ENCODE measurements around the gene PLCB1.
"Not testable (repeated sequence)": the region's sequence is repeated elsewhere in the genome, so short reads cannot be mapped to it uniquely, and the experiment has no call there.

PLCB1 gene

DNA sequence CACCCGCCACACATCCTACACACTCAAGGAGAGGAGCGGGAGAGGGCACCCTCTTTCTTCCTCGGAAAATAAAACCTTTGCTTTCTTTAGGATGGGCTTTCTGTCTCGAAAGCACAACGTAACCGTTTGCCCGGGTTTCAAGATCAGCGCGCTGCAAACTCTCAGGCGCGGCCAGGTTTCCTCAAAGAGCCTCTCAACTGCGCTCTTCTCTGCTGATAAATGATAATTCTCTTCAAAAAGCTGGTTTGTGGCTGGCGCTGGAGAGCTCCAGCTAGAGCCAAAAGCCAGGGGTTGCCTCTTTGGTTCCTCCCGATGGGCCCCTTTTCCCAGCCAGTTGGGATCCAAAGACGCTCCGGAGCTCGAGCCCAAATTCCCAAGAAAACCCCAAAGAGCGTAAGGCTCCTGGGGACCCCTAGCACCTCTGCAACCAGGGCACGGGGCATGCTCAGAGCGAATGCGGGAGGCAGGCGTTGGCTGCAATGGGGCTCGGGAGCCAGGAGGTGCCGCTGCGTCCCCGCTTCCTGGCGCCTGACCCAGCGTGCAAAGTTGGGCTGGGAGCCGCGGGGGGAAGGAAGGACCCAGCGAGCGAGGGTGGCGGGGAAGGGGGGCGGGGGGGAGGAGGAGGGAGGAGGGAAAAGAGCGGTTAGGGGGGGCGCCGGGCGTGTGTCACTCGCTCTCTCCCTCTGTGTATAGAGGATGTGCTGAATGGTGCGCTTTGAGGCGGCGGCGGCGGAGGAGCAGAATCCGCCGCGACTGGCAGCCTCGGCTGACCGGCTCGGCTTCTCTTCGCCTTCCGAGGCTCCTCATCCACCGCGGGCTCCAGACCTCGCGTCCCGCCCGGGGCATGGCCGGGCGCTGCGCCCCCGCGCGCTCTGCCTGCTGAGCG lies at the start of gene PLCB1:
PLCB1 (plus strand) TSS at position 669 of the 886 bp plus-strand sequence. CDS start 386 bp downstream, outside the sequence.
- DNase-seq, result peak; percentile 9 to 64 (median 38)

DNA sequence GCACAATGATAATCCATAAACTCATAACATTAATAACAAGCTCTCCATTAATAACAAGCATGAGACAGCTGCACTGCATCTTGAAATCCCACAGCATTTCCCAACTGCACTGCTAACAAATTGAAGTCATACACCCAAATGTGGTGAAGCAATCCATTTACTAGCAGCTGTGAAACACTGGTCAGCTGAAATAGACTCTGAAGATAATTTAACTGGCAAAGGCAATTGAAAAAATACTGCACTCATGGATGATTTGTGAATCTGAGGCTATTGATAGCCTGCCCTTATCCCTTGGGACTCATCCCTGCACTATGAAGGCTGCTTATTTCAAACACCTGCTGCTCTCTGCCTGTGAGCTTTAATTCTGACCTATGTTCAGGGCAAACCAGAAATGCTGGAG lies 49.1 kb upstream of the PLCB1 start:
- DNase-seq, result no peak

GRCh38 chr20:8089668-8090067 lies 42.4 kb upstream of the PLCB1 start:
- DNase-seq, result no peak

GRCh38 chr20:8094415-8094818 lies 37.6 kb upstream of the PLCB1 start:
- no peak for DNase-seq

- no peak for DNase-seq
Observed at GRCh38 chr20:8094850-8095249, 37.2 kb upstream of the PLCB1 start.

DNA sequence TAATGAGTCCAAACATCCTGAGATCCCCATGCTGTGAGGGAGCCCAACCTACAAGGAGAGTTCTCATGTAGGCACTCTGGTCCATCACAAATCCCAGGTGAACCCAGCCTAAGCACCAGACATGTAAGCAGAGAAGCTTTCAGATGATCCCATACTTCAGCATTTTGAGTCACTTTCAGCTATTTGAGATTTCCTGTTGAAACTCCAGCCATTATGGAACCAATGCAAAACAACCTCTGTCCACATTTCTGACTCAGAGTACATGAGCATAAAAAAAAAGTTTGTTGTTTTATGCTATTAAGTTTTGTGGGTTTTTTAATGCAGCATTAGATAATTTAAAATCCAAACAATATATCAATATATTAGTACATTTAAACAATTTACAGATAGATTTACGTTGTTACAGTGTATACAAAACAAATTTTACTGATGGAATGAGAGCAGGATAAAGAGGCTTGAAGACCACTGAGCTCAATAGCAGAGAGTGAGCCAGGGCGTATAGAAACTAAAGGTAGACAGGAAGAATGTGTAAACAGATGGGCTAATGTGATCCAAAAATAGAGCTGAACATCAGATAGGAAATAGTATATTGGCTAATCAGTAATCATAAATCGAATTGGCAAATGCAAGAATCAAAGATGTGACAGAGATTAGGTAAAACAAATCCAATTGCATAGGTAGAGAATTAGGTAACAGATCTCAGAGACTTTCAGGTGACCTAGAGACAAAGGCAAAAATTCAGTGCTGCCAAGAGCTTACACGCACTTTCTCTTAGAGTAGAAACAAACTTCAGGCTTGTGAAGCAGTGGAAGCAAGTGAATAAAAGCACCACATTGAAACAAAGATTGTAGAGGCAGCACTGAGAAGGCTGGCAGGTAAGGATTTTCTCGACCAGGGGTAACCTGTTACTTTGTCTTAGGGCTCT lies 36.2 kb upstream of the PLCB1 start:
- no peak for DNase-seq

DNA sequence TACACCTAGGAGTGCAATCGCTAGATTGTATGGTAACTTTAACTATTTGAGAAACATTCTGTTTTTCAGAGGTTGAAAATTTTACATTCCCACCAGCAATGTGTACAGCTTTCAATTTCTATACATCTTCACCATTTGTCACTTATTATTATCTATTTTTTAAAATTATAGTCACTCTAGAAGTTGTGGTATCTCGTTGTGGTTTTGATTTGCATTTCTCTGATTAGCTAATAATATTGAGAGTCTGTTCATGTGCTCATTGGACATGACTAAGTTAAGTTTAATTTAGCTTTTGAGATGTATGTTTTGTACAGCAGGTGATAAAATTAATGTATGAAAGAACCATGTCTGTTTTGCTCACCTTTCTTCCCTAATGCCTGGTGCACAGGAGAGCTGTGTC lies 34.8 kb upstream of the PLCB1 start:
- DNase-seq, result no peak

- DNase-seq, result no peak
Observed at GRCh38 chr20:8104252-8104651, 27.8 kb upstream of the PLCB1 start.

GRCh38 chr20:8114612-8115011 lies 17.5 kb upstream of the PLCB1 start:
- not testable (repeated sequence) for DNase-seq

- DNase-seq, result no peak
Observed at GRCh38 chr20:8115436-8115835, 16.6 kb upstream of the PLCB1 start.

DNA sequence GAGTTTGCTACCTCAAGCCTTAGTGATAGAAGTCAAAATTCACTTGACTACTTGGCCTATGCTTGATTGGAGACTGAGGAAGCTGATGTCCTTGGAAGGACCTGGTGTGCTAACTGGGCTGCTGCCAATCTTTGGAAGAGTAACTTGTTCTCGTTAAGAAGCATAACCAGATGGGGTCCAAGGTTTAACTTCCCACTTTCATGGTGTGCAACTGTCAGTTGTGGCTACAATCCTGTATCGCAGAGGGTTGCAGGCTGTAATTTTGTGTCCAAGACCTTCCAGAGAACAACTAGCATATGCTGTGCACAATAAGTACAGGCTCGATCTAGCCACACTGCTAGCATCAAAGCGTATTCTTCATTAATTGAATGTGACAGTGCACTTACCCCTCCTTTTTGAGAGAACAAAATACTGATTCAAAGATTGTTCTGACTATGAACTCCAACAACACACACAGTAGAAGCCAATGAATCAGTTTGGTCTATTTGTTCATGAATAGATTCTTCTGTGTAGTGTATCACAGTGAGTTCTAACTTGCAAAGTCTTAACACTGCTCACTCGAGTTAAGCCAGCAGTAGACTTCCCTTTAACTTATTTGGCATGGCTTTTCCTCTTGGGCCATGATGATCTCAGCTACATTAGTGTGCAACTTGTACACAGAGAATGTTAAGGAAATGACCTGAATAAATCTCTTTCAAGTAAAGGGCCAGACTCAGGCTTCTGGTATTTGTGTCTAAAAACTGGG lies 15.8 kb upstream of the PLCB1 start:
- no peak for DNase-seq

- DNase-seq, result no peak
Observed at GRCh38 chr20:8117636-8118035, 14.4 kb upstream of the PLCB1 start.

GRCh38 chr20:8118039-8118438 lies 14.0 kb upstream of the PLCB1 start:
- DNase-seq, result no peak

DNA sequence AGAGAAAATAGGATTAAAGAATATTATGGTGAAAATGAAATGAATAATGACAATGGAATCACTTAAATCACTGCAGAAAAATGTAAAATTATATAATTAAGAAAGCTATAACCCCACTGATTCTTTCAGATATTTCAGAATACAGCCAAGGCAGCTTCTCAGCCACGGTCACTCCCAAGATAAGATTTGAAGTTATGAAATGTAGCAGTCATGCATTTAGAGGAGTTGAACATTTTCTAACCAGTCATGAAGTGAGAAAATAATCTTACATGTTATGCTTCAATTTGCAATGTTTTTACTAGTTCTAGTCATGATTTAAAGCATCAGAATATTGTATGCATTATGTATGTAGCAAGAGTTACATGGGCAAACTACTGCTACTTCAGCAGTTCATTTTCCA lies 13.3 kb upstream of the PLCB1 start:
- no peak for DNase-seq

DNA sequence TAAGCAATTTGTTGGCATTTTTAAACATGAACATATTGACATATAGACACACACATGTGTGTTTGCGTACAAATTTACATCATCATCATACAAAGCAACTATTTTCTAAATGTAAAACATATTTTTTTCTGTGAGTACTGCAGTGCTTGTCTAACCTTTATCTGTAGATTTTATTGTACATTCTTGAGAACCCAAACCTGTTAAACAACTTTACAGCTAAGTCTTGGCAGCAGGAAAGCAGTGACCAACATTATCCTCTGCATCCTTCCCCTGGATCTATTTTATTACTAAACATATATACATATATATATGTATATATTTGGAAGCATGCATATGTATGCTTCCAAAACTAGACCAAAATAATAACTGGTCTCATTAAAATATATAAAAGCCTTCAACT lies 10.4 kb upstream of the PLCB1 start:
- DNase-seq, result no peak

DNA sequence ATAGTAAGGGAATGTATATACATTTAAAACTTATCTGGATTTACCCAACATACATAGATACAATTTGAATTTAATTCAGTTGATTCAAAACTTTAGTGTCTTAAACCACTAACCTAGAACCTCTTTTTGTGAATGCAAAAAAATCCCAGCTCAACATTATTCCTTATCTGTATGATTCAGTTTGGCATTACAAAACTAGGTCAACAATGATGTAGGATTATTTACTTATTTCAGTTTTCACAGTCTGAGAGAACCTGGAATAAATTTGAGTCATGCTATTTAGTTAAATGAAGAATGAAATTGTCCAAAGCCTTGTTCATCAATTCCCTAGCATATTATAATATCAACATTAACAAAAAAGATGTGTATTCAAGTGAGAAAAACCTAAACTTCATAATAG lies 7.4 kb upstream of the PLCB1 start:
- DNase-seq, result no peak

DNA sequence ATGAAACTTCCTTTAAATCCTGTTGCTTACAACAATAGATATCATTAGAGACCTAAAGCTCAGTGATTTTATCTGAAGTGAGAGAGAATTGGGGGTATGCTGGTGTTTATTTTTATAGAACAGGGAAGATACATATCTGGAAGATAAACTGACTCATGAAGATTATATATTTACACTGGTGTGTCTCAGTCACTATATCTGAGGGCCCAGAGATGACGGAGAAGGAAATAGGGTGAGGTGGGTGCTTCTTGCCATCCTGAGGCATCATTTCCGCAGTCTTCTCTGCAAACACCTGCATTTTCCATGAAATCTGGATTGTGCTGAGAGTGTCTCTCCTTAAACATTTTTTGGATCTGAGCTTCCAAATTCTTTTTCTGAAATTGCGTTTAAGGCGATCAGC lies 5.9 kb upstream of the PLCB1 start:
- DNase-seq, result no peak

DNA sequence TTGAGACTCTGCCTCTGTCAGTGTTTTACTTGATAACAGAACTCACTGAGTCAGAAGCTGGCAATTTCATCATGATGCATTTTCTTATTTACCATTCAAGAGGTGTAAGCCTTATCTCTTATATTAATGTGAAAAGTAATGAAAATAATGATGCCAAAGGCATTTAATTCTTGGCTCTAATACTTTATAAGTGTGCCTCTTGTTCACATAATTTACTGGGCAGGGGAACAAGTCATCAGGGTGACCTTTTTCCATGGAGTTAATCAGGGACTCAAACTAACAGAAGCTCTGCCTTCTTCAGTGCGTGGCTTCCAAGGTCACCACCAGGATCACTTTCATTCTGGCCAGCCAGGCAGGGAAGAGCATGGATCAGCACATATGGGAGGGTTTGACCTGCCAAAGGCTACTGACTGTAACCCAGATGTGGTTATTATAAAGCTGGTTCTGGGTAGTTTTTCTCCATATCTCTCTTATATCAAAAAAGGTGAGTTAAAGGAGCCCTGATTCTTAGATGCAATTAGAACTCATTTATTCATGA lies 5.2 kb upstream of the PLCB1 start:
- DNase-seq, result no peak

DNA sequence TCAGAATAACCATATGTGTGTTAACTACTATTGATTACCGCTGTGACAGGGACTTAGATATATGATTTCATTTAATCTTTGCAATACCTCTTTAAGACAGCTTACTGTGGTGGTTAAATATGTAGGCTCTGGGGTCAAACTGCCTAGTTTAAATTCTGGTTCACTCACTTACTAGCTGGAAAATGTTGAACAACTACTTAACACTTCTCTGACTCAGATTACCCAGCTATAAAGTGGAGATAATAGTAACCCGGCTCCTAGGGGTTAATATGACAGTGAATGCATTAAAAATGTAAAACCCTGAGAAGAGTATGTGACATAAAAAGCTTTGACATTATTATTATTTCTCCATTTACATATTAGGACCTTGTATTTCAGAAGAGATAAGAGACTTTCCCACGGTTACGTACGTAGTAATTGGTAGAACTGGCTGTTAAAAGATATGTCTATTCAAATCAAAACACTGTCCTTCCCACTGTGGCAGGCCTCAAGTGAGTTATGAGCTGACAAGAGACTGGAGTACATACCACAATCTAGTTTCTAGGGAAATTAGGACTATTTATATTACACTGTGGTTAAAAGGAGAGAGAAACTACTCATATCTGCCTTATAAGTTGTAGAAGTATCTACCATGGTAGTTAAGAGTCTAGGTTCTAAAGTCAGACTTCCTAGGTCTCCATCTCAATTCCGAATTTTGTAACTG lies 4.4 kb upstream of the PLCB1 start:
- no peak for DNase-seq

DNA sequence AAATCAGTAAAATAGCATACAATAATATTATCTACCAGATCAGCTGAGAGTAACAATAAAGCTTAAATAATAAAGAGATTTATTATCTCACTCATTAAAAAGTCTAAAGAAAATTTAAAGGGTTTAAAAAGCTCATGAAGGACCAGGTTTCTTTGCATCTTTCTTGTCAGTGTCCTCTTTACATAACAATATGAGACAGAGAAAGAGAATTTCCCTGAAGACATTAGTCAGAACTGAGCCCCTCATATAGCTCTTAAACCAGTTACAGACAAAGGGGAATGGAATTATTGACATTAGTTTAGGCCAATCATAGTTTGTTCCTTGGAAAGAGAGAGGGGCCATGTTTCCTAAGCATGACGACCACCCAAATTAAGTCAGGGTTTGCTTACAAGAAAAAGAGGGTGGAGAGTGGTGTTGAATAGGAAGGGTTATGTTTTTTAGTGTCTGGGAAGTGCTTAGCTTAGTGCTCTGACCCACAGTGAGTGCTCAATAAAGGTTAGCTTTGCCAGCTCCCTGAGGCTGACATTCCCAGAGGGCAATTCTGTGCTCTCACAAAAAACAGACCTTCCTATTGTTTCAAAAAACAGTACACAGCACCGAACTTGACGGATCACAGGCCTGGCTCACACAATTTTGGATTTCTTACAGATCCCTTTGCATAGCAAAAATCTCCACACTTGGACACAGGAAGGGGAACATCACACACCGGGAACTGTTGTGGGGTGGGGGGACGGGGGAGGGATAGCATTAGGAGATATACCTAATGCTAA lies 3.6 kb upstream of the PLCB1 start:
- no peak for DNase-seq

All from activated naive CD4-positive, alpha-beta T cell (primary cell).